HepG2 (cell line): ENCODE results near the gene SPRED2. TPM values are rescaled to one million over a fixed set of nuclear protein-coding genes. Genes with fewer than 3 reads are reported as not detected.
A peak's percentile ranks its signal among the peaks of the same experiment; 100 is the strongest.

ENCODE experiments used
- ARHGAP35 ChIP-seq: sonication (generic); formaldehyde crosslinking; IDR thresholded peaks from 2 replicates; pipeline ENCODE4 v1.9.0; 2022; ENCODE audit warnings: mild to moderate bottlenecking, inconsistent platforms, moderate library complexity, missing genetic modification reagents, borderline replicate concordance
- FOXP4 ChIP-seq: sonication (generic); formaldehyde crosslinking; IDR thresholded peaks from 2 replicates; pipeline ENCODE4 v1.4.0; 2020; ENCODE audit warnings: missing genetic modification reagents
- FUBP1 ChIP-seq: sonication (generic); formaldehyde crosslinking; IDR thresholded peaks from 2 replicates; pipeline ENCODE4 v1.5.1; 2020; ENCODE audit warnings: missing genetic modification reagents, mild to moderate bottlenecking, borderline replicate concordance
- GFI1 ChIP-seq: sonication (generic); formaldehyde crosslinking; IDR thresholded peaks from 2 replicates; pipeline ENCODE4 v1.5.0; 2020; ENCODE audit warnings: missing genetic modification reagents, mild to moderate bottlenecking, borderline replicate concordance
- GTF2F1 ChIP-seq: fragments of 150-350 bp; IDR thresholded peaks from 2 replicates; pipeline ENCODE4 v1.6.1; 2014; ENCODE audit warnings: low read length
- HMGXB4 ChIP-seq, 2 experiments: sonication (generic) in 1 of 2; formaldehyde crosslinking in 1 of 2; IDR thresholded peaks; 2 replicates each; pipeline versions ENCODE4 v1.4.0 to v1.6.1; 2018 to 2020; ENCODE audit warnings: missing genetic modification reagents in 2 of 2, borderline replicate concordance in 1 of 2, low read depth in 1 of 2, mild to moderate bottlenecking in 1 of 2, missing biosample characterization in 1 of 2
- RCOR2 ChIP-seq: IDR thresholded peaks from 2 replicates; pipeline ENCODE4 v1.6.1; 2016; ENCODE audit warnings: missing biosample characterization, missing genetic modification reagents
- REL ChIP-seq: sonication (generic); formaldehyde crosslinking; conservative IDR thresholded peaks from 2 replicates; pipeline ENCODE4 v1.8.0; 2022; ENCODE audit warnings: mild to moderate bottlenecking, missing genetic modification reagents, moderate library complexity
- TBX2 ChIP-seq: sonication (generic); formaldehyde crosslinking; IDR thresholded peaks from 2 replicates; pipeline ENCODE4 v1.5.0; 2020; ENCODE audit warnings: missing genetic modification reagents, mild to moderate bottlenecking, borderline replicate concordance
- ZBTB25 ChIP-seq: IDR thresholded peaks from 2 replicates; pipeline ENCODE4 v1.6.1; 2018; ENCODE audit warnings: missing genetic modification reagents
- ZMYM3 ChIP-seq: sonication (generic); formaldehyde crosslinking; IDR thresholded peaks from 2 replicates; pipeline ENCODE4 v1.5.1; 2020; ENCODE audit warnings: mild to moderate bottlenecking, missing genetic modification reagents
- ZNF432 ChIP-seq: sonication (generic); formaldehyde crosslinking; IDR thresholded peaks from 2 replicates; pipeline ENCODE4 v1.5.0; 2020; ENCODE audit warnings: missing genetic modification reagents, mild to moderate bottlenecking, borderline replicate concordance
- ZNF629 ChIP-seq: sonication (generic); formaldehyde crosslinking; conservative IDR thresholded peaks from 2 replicates; pipeline ENCODE4 v1.5.0; 2020; ENCODE audit warnings: missing genetic modification reagents
- ZNF660 ChIP-seq: sonication (generic); formaldehyde crosslinking; IDR thresholded peaks from 2 replicates; pipeline ENCODE4 v1.5.1; 2020; ENCODE audit warnings: mild to moderate bottlenecking, low read depth, missing genetic modification reagents, borderline replicate concordance
- polyA plus RNA-seq, 8 experiments: library from polyadenylated mRNA; depleted of rRNA in 3 of 8; stranded (reverse) in 7 of 8; unstranded in 1 of 8; fragments of >200 nt; fragmentation: Illumina TruSeq in 4 of 8; extraction: Trizol in 4 of 8; gene quantifications; 2 replicates each; pipeline versions ENCODE4 v1.2.1 to v1.2.3, GENCODE V29; 2011 to 2016; ENCODE audit warnings: low read depth in 4 of 8, missing spikeins in 1 of 8, mixed read lengths in 1 of 8; ENCODE audit not compliant: insufficient read depth in 1 of 8
- total RNA-seq, 5 experiments: library from RNA; depleted of rRNA; stranded (reverse); fragments of >200 nt; fragmentation: Illumina TruSeq; extraction: Trizol; gene quantifications; 2 replicates each; pipeline ENCODE4 v1.2.3, GENCODE V29; 2016; ENCODE audit warnings: low read depth in 1 of 5
- TF ChIP-seq, protein P1 (sequence below): sonication (generic); formaldehyde crosslinking; IDR thresholded peaks from 2 replicates; pipeline ENCODE4 v1.9.0; 2021; ENCODE audit warnings: missing genetic modification reagents, borderline replicate concordance

The SPRED2 gene
- total and polyA plus RNA-seq, 2 of the 13 experiments (the other 11 are each of a cell fraction or from before 2014, with no cell fraction given): 13.0 to 37.0 TPM

DNA sequence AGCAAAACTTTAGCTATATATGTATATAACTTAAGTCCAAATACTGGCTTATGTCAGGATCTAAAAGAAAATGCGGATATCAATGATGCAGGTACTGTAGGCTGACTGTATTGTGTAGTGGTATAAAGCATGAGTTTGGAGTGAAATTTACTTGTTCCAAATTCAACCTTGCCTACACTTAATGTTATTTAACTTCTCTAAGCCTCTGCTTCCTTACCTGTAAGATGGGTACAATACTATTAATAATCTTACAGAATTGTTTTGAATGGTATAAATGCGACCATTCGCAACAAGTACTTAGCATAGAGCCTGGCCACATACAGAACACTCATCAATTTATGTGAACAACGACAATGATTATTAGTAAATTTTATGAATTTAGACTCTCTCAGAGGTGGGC is 62.4 kb downstream of the SPRED2 start (continued):
- TF ChIP-seq FUBP1 (CRISPR knock-in tag): no peak
- peak; percentile 83 for TF ChIP-seq ZNF629 (CRISPR knock-in tag)
- TF ChIP-seq ZNF432 (CRISPR knock-in tag): no peak
- TF ChIP-seq GFI1 (CRISPR knock-in tag): no peak
- TF ChIP-seq HMGXB4 (CRISPR knock-in tag; IDR thresholded peaks at IDR 0.05; ENCODE audit: borderline replicate concordance in 1 of 2, low read depth in 1 of 2): no peak
- TF ChIP-seq TBX2 (CRISPR knock-in tag): no peak
- TF ChIP-seq ZNF660 (CRISPR knock-in tag): no peak
- no peak for TF ChIP-seq ZMYM3 (CRISPR knock-in tag)
- peak; percentile 39; the same call in 1 of the 2 replicates for TF ChIP-seq REL (CRISPR knock-in tag)
- TF ChIP-seq, protein P1, sequence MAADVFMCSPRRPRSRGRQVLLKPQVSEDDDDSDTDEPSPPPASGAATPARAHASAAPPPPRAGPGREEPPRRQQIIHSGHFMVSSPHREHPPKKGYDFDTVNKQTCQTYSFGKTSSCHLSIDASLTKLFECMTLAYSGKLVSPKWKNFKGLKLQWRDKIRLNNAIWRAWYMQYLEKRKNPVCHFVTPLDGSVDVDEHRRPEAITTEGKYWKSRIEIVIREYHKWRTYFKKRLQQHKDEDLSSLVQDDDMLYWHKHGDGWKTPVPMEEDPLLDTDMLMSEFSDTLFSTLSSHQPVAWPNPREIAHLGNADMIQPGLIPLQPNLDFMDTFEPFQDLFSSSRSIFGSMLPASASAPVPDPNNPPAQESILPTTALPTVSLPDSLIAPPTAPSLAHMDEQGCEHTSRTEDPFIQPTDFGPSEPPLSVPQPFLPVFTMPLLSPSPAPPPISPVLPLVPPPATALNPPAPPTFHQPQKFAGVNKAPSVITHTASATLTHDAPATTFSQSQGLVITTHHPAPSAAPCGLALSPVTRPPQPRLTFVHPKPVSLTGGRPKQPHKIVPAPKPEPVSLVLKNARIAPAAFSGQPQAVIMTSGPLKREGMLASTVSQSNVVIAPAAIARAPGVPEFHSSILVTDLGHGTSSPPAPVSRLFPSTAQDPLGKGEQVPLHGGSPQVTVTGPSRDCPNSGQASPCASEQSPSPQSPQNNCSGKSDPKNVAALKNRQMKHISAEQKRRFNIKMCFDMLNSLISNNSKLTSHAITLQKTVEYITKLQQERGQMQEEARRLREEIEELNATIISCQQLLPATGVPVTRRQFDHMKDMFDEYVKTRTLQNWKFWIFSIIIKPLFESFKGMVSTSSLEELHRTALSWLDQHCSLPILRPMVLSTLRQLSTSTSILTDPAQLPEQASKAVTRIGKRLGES: no peak
- no peak for TF ChIP-seq GTF2F1
- TF ChIP-seq FOXP4 (CRISPR knock-in tag): no peak
- TF ChIP-seq RCOR2 (CRISPR knock-in tag): peak; percentile 50; the same call in 1 of the 2 replicates
- TF ChIP-seq ARHGAP35 (CRISPR knock-in tag): no peak
- no peak for TF ChIP-seq ZBTB25 (CRISPR knock-in tag)
